HG03469 (cell line): ENCODE data around the gene DYNC1I2.
"Not testable (repeated sequence)": the region's sequence is repeated elsewhere in the genome, so short reads cannot be mapped to it uniquely, and the experiment has no call there.

Source experiments
- ATAC-seq: cut with Tn5 transposase; IDR thresholded peaks from one replicate; pipeline ENCODE4 v1.9.1; 2021; ENCODE audit warnings: mild to moderate bottlenecking, moderate library complexity, moderate number of reproducible peaks; ENCODE audit not compliant: unreplicated experiment

DYNC1I2 gene

DNA sequence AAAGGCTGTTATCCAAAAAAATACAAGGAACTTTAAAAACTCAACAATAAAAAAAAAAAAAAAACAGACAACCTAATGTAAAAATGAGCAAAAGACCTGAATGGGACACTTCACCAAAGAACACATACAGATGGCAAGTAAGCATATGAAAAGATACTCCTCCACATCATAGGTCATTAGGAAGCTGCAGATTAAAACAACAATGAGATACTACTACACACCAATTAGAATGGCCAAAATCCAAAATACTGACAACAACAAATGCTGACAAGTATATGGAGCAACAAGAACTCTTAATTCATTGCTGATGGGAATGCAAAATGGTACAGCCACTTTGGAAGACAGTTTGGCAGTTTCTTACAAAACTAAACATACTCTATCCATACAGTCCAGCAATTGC, 84.2 kb downstream of the DYNC1I2 start:
- no peak for ATAC-seq

GRCh38 chr2:171772373-171772772, 85.1 kb downstream of the DYNC1I2 start:
- no peak for ATAC-seq

GRCh38 chr2:171774581-171774980, 87.3 kb downstream of the DYNC1I2 start:
- not testable (repeated sequence) for ATAC-seq

GRCh38 chr2:171778515-171778914, 91.2 kb downstream of the DYNC1I2 start:
- ATAC-seq, result no peak

- no peak for ATAC-seq
Observed at GRCh38 chr2:171785450-171785849, 98.2 kb downstream of the DYNC1I2 start.

DNA sequence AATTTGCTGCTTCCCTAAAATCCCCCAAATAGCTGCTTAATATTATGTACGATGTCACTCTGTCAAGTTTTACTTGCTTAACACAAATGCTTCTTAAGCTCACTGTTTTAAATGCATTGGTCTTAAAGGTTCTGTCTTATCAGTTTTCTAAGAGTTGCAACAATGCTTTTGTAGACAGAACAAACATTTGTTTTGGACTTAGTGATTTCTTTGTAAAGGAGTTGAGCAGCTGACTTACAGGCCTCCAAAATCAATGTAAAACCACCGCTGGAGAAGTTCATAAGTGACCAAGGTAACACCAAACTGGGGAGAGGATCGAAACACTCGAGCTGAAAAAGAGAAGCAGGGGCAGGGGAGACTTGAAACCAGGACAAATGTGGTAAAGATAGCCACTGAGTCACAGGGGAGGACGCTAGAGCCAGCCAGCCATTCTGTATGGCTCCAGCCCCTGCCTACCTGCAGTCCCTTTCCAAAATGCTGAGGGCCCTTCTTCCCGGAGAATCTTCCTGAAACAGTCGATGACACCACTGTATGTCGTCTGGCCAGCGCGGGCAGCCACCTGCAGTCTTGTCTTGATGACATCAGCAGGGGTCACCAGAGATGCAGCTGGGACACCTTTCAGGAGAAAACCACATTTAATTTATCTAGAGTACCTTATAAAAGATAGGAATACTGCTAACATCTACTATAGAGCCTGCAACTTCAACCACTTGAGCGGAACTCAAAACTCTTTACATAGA, 100.2 kb downstream of the DYNC1I2 start:
- no peak for ATAC-seq

GRCh38 chr2:171788316-171788993, 101.2 kb downstream of the DYNC1I2 start:
- ATAC-seq, result no peak

DNA sequence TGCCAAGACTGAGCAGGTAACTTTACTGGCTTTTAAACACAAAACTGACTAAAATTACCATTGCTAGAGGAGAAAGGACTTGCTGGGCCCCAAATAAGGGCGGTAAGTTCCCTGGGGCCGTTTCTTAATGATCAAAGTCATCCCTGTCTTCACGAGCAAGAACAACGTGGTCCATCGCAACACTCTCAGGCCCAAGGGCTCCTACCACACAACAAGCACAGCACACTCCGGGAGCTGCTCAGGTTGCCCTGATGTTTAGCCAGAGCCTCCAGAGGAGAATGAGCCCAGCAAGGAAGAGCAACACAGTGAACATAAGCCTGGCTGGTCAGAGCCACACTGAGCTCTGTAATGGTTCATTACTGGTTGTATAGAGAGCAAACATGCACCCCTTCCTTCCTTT, 102.7 kb downstream of the DYNC1I2 start:
- no peak for ATAC-seq

- ATAC-seq, result no peak
Observed at GRCh38 chr2:171791361-171791760, 104.1 kb downstream of the DYNC1I2 start.

- ATAC-seq, result no peak
Observed at GRCh38 chr2:171792157-171792556, 104.9 kb downstream of the DYNC1I2 start.

DNA sequence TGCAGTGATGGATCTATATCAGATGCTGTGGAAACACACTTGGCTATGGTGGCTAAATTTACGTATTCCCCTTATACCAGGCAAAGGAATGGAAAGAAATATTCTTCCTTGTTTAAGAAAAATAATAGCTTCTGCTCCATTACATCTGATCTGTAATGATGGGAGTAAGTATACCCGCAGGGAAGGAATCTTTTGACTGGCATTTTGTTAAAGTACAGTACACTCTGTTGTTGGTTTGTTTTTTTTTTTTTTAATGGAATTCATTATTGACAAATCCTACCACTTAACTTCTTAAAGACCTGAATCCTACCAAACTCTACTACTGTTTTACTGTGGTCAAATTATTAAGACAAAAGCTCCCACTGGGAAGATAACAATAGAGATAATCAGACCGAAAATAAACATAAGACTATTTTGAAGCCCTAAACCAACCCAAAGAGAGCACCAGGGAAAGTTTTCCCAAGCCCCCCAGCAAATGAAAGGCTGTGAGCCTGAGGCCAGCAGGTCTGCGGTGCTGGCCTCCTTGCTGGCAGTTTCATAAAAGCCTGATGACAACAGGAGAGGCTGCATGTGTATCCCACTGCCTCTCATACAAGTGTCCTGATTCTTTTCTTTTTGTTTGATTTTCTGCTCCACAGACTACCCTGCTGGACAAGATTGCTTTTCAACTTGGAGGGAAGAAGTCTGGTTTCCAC, 105.8 kb downstream of the DYNC1I2 start:
- ATAC-seq, result no peak

GRCh38 chr2:171793691-171794678, 106.7 kb downstream of the DYNC1I2 start:
- ATAC-seq, result no peak

- ATAC-seq, result no peak
Observed at GRCh38 chr2:171794918-171795317, 107.6 kb downstream of the DYNC1I2 start.
